Fibroblast of skin of left biceps (primary cell): ENCODE measurements around the gene LRRC74B.
"Not testable (repeated sequence)": the region's sequence is repeated elsewhere in the genome, so short reads cannot be mapped to it uniquely, and the experiment has no call there.

ENCODE experiments used
- DNase-seq, 2 experiments: peaks; one replicate each; pipeline ENCODE4 v3.0.0-alpha.2; 2013; ENCODE audit warnings: low read depth in 2 of 2

The LRRC74B gene

DNA sequence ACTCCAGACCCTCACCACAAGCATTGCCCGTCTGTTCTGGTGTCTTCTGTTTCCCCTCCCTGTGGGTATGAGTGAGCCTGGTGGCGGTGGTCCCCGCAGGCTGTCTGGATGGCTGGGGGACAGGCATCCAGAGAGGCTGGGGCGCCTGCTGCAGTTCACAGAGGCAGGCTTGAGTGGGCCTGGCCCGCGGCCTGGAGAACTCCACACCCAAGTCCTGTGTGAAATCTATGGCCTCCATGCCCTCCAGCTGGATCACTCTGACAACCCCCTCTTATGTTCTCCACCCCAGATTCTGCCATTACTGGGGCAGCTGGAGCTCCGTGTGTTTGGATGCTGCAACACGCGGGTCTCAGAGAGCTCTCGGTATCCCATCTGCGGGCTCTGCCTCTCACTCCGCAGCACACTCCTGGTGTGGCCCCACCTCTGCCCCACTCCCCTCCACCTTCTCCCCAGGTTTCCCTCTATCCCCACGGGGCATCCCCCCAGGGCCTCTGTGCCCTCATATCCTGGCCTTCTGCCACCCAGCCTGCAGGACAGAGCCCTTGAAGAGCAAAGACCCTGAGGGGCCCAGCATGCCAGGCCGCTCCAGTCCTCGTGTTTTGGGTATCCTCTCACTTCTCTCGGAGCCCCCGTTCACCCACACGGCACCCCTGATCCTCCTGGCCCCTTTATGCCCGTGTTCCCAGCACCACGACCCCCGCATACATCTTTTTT, 31.3 kb downstream of the LRRC74B start:
- DNase-seq, result no peak

DNA sequence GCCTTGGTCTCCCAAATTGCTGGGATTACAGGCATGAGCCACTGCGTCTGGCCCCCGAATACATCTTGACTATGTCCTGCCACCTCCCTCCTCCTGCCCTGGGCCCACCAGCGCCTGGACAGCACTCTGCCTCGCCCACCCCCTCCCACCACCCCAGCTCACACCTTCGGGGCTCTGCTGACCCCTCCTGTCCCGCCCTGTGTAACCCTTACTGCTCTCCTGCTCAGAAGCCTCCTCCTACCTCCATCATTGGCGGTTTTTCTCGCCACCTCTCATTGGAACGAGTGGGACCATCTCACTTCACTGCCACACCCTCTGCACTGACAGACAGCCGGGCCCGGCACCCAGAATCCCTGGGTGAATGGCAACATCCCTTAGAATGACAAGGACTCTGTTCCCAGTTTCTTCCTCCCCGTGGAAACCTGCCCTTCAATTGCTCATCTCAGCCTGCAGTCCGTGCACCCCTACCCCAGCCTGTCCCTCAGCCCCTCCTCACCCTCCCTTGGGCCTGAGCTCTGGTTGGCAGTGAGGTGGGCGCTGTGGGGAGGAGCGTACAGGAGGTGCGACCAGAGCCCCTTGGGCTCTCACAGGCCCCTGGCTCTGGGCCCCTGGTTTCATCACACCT, 32.2 kb downstream of the LRRC74B start:
- DNase-seq, result no peak

DNA sequence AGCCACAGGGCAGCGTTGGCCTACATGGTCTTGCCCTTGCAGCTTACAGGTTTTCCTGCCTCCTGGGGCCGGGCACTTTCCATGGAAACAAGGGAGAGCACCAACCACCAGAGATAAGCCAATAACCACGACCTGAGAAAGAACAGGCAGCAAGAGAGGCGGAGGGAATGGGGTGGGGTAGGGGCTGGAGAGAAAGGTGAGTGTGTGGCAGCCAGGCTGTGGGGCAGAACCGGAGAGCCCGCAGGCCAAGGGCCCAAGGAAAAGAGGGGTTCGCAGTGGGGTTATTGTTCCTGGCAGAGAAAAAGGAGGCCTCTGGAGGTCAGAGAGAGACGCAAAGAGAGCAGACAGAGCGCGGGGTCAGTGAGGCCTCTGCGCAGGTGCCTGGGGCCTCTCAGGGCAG, 33.2 kb downstream of the LRRC74B start:
- DNase-seq, result no peak

DNA sequence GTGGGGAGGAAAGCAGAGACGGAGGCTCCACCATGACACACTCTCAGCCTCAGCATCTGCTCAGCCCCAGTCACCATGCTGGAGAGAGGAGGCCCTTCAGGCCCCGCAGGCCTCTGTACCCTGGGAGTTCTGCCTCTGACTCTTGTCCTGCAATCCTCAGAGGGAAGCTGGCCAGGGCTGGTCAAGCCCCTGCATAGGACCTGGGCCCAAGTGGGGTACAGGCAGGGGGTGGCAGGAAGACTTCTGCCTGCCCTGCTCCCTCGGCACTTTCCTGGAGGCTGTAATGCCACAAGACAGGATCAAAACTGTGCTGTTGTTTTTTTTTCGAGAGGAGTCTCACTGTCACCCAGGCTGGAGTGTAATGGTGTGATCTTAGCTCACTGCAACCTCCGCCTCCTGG, 33.7 kb downstream of the LRRC74B start:
- DNase-seq, result no peak

DNA sequence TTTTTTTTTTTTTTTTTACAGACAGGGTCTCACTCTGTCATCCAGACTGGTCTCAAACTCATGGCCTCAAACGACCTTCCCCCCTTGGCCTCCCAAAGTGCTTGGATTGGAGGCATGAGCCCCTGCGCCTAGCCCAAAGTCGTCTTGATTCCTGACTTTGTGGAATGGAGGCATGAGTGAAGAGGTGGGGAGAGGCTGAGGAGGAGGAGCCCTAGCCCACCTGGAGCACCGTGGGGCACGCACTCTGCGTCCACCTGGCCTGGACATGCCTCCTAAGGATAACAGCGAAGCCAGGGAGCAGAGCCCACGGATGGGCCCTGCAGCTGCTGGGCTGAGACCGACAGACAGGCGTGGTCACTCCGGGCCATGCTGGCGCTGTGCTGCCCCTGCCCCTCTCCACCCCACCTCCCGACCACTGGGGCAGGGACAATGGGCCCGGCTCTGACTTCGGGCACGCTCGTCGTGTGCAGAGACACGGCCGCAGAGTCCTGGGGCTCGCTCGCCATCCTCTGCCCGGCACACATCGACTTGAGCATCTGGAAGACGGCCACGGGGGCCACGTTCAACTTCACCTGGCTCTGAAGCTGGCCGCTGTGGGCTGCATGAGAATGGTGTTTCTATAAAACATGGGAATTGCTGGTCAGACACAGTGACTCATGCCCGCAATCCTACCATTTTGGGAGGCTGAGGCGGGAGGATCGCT, 34.8 kb downstream of the LRRC74B start:
- DNase-seq, result no peak

DNA sequence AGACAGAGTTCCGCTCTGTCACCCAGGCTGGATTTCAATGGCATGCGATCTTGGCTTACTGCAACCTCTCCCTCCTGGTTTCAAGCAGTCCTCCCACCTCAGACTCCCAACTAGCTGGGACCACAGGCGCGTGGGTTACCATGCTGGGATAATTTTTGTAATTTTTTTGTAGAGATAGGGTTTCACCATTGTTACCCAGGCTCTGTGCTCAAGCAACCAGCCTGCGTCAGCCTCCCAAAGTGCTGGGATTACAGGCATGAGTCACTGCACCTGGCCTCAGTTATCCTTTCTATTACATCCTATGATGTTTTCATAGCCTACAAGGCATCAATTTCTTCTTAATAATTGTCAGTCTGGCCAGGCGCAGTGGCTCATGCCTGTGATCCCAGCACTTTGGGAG, 36.5 kb downstream of the LRRC74B start:
- DNase-seq, result no peak

DNA sequence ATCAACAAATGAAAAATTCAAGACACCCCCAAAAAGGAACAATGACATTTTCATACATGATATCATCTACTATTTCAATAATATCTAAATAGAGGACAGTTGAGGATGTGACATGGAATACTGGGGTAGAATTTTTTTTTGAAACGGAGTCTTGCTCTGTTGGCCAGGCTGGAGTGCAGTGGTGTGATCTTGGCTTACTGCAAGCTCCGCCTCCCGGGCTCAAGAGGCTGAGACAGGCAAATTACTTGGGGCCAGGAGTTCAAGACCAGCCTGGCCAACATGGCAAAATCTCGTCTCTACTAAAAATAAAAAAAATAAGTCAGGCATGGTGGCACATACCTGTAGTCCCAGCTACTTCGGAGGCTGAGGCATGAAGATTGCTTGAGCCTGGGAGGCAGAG, 41.4 kb downstream of the LRRC74B start:
- no peak for DNase-seq

DNA sequence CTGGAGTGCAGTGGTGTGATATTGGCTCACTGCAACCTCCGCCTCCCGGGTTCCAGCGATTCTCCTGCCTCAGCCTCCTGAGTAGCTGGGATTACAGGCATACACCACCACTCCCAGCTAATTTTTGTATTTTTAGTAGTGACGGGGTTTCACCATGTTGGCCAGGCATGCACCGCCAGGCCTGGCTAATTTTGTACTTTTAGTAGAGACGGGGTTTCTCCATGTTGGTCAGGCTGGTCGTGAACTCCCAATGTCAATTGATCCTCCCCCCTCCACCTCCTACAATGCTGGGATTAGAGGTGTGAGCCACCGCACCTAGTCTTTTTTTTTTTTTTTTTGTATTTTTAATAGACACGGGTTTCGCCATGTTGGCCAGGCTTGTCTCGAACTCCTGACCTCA, 42.2 kb downstream of the LRRC74B start:
- DNase-seq, result not testable (repeated sequence)

DNA sequence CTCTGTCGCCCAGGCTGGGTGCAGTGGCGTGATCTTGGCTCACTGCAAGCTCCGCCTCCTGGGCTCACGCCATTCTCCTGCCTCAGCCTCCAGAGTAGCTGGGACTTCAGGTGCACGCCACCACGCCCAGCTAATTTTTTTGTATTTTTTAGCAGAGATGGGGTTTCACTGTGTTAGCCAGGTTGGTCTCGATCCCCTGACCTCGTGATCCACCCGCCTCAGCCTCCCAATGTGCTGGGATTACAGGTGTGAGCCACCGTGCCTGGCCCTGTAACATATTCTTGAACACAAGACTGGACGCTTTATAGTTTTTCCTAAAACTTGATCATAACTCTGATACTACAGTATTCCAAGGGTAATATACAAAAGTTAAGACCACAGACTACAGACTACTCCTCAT, 45.5 kb downstream of the LRRC74B start:
- DNase-seq, result not testable (repeated sequence)

DNA sequence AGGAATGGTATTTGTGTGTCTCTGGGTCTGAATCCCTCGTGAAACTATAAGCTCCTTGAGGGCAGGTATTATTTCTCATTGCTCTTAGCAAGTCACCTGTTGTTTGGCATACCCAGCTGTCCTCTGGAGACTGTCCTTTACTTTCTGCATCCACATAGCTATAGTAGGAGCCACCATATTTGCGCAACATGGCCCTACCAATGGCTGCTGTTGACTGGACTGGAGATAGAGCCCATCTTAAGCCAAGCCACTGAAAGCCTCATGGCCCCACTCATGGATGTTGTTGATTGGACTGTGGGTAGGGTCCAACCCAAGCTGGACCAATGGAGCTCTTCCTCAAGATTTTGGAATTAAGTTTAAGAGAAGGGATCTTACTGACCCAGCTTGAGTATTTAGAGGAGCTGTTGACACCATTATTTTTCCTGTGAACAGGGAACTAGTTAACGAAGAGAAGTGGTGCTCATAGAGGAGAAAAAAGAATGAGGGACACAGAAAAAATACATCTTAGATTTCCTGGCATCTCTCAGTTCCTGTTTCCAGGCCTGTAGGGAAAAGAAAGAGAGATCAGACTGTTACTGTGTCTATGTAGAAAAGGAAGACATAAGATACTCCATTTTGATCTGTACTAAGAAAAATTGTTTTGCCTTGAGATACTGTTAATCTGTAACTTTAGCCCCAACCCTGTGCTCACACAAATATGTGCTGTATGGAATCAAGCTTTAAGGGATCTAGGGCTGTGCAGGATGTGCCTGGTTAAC, 47.2 kb downstream of the LRRC74B start:
- DNase-seq, result no peak

DNA sequence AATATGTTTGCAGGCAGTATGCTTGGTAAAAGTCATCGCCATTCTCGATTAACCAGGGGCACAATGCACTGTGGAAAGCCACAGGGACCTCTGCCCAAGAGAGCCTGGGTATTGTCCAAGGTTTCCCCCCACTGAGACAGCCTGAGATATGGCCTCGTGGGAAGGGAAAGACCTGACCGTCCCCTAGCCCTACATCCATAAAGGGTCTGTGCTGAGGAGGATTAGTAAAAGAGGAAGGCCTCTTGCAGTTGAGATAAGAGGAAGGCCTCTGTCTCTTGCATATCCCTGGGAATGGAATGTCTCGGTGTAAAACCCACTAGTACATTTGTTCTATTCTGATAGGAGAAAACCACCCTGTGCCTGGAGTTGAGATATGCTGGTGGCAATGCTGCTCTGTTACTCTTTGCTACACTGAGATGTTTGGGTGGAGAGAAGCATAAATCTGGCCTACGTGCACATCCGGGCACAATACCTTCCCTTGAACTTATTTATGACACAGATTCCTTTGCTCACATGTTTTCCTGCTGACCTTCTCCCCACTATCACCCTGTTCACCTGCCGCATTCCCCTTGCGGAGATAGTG, 47.9 kb downstream of the LRRC74B start:
- DNase-seq, result not testable (repeated sequence)

DNA sequence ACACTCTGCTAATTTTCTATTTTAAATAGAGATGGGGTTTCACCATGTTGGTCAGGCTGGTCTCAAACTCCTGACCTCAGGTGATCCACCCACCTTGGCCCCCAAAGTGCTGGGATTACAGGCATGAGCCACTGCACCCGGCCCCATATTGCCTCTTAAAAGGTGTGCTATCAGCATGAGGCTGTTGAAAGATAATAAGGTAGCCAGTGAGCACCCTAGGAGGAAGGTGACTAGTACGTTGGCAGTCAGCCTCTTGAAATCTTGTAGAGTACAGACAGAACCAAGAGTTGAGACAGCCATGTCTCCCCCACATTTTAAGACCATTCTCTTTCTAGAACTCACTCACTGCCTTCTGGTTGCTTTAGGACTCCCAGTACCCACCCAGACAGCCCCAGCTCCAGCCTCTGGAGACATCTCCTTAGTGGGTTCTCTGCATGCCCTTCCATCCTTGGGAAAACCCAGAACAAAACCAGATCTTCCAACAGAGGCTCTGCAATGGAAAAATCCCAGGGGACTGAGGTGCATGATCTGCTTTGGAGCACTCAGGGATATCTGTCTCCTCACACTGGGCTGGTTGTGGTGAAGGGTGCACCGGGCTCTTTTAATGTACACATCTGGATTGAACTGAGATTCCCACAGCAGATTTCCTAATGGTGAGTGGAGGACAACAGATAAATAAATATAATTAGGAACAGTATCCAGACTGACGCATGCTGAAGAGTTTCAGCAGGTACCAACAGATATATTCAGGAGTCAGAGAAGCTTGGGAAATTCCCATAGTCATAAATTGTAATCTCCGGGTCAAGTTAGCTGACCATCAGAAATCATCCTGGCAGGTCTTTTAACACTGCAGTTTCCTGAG, 49.4 kb downstream of the LRRC74B start:
- DNase-seq, result no peak

DNA sequence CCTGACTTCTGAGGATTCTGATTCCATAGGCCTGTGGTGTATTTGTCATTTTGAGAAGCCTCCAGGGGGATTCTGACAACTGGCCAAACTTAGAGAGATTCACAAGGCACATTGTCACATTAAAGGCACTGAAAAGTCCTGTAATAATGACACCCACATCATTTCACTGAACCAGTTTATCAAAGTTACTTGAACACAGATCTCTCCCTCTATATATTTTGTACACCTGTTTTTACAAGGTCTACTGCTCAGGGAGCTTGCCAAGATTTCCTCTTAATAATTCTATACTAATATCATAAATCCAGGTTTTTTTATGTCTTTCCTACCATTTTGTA, 50.0 kb downstream of the LRRC74B start:
- no peak for DNase-seq

DNA sequence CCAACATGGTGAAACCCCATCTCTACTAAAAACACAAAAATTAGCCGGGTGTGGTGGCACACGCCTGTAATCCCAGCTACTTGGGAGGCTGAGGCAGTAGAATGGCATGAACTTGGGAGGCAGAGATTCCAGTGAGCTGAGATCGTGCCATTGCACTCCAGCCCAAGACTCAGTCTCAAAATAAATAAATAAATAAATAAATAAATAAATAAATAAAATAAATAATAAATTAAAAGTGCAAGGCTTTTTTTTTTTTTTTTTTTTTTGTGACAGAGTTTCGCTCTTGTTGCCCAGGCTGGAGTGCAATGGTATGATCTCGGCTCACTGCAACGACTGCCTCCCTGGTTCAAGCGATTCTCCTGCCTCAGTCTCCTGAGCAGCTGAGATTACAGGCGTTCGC, 51.1 kb downstream of the LRRC74B start:
- not testable (repeated sequence) for DNase-seq

DNA sequence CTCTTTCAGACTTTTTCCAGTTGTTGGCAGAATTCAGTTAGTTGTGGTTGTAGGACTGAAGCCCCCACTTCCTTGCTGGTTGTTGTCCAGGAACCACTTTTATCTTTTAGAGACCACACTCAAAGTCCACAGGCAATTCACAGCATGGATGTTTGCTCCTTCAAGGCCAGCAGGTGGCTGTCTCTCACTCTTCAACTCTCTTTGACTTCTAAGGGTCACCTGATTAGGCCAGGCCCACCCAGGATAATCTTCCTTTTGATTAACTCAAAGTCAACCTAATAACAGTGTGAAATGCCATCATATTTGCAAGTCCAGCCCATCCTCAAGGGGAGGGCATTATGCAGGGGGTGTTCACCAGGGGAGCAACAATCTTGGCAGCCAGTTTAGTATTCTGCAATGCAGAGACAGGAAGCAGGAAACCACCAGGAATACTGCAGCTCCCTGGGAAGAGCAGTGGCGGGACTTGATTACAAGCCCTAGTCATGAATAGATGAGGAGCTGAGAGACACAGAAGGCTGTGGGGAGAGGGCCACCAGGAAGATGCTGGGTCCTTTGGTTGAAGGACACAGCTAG, 52.4 kb downstream of the LRRC74B start:
- no peak for DNase-seq

DNA sequence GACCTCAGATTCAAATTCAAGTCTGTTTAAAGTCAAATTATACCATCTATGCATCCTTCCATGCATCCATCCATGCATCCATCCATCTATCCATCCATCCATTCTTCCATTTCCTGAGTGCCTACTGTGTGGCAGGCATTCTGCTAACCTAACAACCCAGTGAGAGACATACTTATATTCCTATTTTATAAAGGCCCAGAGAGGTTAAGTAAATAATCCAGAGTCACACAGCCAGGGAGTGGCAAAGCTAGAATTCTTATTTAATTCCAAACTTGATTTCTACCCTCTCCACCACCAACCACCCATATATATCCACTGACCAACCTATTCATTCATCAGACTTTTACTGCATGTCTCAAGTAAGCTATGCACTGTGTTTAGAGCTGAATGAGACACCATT, 53.8 kb downstream of the LRRC74B start:
- no peak for DNase-seq

DNA sequence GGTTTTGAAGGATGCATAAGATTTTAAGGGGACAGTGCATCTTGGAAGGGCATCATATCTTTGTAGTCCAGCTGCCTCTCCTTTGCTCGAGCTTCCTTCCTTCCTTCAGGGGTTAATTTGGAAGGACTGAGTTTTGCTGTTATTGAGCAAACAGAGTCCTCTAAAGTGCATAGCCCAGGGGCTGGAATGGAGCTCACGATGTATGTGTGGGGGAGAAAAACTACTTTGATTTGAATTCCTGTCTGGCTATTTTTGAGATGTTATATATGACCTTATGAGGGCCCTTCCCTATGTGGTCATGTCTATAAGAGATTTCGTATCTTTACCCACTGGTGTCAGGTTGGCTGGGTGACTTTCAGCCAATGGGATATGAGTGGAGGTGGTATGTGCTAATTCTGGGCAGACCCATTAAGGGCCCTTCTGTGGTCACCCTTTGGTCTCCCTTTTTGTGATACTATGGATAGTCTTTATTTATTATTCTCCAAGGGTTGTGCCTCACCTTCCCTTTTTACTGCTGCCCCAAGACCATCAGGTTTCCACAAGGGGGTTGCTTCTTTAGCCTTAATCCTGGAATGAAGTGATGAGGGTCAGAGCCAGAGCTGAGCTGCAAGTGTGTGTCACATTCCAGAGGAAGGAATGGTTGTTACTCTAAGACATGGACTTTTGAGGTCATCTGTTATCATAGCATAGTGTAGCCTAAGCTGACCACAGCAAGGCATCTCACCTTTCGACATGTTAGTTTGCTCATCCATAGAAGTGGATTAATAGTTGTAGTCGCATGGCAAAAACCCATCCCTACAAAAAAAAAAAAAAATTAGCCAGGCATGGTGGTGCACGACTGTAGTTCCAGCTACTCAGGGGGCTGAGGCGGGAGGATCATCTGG, 54.6 kb downstream of the LRRC74B start:
- no peak for DNase-seq

DNA sequence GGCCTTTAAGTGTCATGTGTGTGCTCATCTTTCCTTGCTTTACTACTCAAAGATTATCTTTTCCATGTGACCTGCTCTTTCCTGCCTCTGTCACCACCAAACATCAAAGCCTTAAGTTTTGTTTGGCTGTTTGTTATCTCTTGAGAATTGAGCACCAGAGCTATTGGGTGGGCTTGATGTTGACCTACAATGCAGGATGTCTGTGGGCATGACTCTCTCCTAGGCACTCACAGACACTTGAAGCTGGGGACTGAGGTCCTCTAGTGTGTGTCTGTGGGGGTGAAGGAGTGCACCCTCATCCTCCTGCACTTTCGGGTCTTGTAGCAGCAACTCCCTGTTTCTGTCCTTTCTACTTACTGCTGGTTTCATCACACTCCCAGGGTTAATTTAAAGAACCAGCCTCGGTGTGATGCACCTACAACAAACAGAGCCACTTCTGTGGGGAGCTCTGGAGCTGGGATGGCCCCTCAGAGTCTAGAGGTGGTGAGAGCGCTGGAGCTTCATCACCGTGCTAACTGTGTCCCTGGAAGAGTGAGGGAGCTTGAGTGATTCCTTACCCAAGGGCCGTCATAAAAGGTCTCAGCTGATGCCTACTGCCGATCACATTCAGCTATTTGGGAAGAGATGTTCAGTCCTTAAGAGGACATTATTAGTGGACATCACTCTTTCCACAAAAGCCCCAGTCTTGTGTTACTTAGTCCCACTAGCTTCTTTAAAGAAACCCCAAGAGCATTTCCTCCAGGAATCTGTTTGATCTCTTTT, 56.3 kb downstream of the LRRC74B start:
- DNase-seq, result no peak

DNA sequence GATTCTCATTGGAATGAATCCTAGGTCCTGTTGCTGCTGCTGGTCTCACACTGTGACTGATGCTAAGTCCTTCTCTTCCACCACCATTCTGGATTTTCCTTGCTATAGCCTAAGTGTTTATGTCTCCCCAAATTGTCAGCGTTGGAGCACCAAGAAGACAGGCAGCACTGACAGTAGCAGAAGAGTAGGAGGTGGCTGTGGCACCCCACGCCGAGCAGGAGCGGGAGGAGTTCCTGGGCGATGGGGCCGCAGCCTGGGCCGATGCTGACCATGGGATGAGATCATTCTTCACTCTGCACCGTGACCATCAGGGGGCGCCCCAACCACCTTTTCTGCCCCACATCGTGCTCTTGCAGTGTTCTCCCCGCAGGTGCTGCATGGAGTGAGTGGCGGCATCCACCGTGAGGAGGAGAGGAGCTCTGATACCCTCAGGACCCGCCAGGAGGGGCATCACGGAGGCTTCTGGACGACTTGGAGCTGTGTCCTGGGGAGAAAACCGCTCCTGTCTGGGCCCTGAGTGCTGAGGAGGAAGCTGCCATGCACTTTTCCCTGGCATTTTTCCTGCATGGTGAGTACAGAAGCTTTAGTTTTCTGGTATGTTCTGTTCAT, 57.0 kb downstream of the LRRC74B start:
- DNase-seq, result no peak
